DOHH2 (cell line): Measurements from ENCODE around the gene RPS2.

Experiments
- H3F3A ChIP-seq: fragments of 200-600 bp; sonication (generic), shearing (Covaris generic); 2 replicates; pipeline ENCODE4 v1.6.0; 2016; ENCODE audit warnings: antibody characterized with exemption, mild to moderate bottlenecking; ENCODE audit not compliant: control insufficient read depth, insufficient read depth
- H3K27ac ChIP-seq: fragments of 200-600 bp; sonication (generic); 2 replicates; pipeline ENCODE4 v1.5.1; 2014; ENCODE audit warnings: low read depth, mild to moderate bottlenecking, low read length, moderate library complexity
- H3K27me3 ChIP-seq: fragments of 200-600 bp; sonication (generic); 2 replicates; pipeline ENCODE4 v1.6.1; 2014; ENCODE audit warnings: mild to moderate bottlenecking, low read length, mixed read lengths; ENCODE audit not compliant: control insufficient read depth
- H3K36me3 ChIP-seq: fragments of 200-600 bp; sonication (generic); 2 replicates; pipeline ENCODE4 v1.6.1; 2014; ENCODE audit warnings: mild to moderate bottlenecking, low read length, moderate library complexity, mixed read lengths; ENCODE audit not compliant: control insufficient read depth
- H3K4me1 ChIP-seq: fragments of 200-600 bp; sonication (generic); 2 replicates; pipeline ENCODE4 v1.6.1; 2014; ENCODE audit warnings: mild to moderate bottlenecking, low read length, mixed read lengths; ENCODE audit not compliant: control insufficient read depth
- H3K4me2 ChIP-seq: fragments of 200-600 bp; sonication (generic); 2 replicates; pipeline ENCODE4 v1.6.0; 2014; ENCODE audit warnings: mild to moderate bottlenecking, low read length, moderate library complexity
- H3K4me3 ChIP-seq: fragments of 200-600 bp; sonication (generic); 2 replicates; pipeline ENCODE4 v1.5.1; 2014; ENCODE audit warnings: mild to moderate bottlenecking, low read length, mixed read lengths
- H3K79me2 ChIP-seq: fragments of 200-600 bp; sonication (generic); 2 replicates; pipeline ENCODE4 v1.6.1; 2014; ENCODE audit warnings: mild to moderate bottlenecking, low read length, mixed read lengths; ENCODE audit not compliant: control insufficient read depth
- H3K9me2 ChIP-seq: fragments of 200-600 bp; sonication (generic); replicated peaks from 2 replicates; pipeline ENCODE4 v1.6.1; 2014; ENCODE audit warnings: mild to moderate bottlenecking, low read length, mixed read lengths; ENCODE audit not compliant: control insufficient read depth
- H3K9me3 ChIP-seq: fragments of 200-600 bp; sonication (generic); 2 replicates; pipeline ENCODE4 v1.6.1; 2014; ENCODE audit warnings: antibody characterized with exemption, low read length, mixed read lengths; ENCODE audit not compliant: control insufficient read depth, insufficient read depth
- H4K20me1 ChIP-seq: fragments of 200-600 bp; sonication (generic); 2 replicates; pipeline ENCODE4 v1.6.0; 2014; ENCODE audit warnings: low read depth, mild to moderate bottlenecking, antibody characterized with exemption, low read length, moderate library complexity; ENCODE audit not compliant: control insufficient read depth, insufficient read depth
- EZH2phosphoT487 ChIP-seq: fragments of 200-600 bp; sonication (generic); IDR thresholded peaks from 2 replicates; pipeline ENCODE4 v1.6.1; 2017; ENCODE audit warnings: borderline replicate concordance, mild to moderate bottlenecking, antibody characterized with exemption, low read length, moderate library complexity, mixed read lengths
- TF ChIP-seq, protein P1 (sequence below): fragments of 200-600 bp; sonication (generic); IDR thresholded peaks from one replicate; pipeline ENCODE4 v1.5.1; 2014; ENCODE audit warnings: antibody characterized with exemption, mild to moderate bottlenecking, low read depth, low read length; ENCODE audit not compliant: poor library complexity, severe bottlenecking

RPS2 gene

GRCh38 chr16:1942810-1943726 lies 21.6 kb downstream of the RPS2 start, which contains the start of gene MSRB1:
TSS of gene MSRB1 (minus strand) at chr16:1943199. CDS start at chr16:1943156, 43 bp downstream.
- no peaks in the 10 kb centered on the region for H3K79me2 ChIP-seq
- no peak within 1 kb of the TSS for H3K27ac ChIP-seq
- no peaks in the 10 kb centered on the region for H3K36me3 ChIP-seq
- no peaks in the 10 kb centered on the region for H3F3A ChIP-seq
- H3K4me1 ChIP-seq: peaks cover 20% of the 10 kb centered on the region
- H3K4me2 ChIP-seq: peak within 1 kb of the TSS; percentile 84
- H3K27me3 ChIP-seq: no peaks in the 10 kb centered on the region
- no peaks in the 10 kb centered on the region for H3K9me2 ChIP-seq
- no peaks in the 10 kb centered on the region for H4K20me1 ChIP-seq
- peak within 1 kb of the TSS; percentile 76 for H3K4me3 ChIP-seq
- no peaks in the 10 kb centered on the region for H3K9me3 ChIP-seq
- no peak for TF ChIP-seq EZH2phosphoT487
- TF ChIP-seq, protein P1, sequence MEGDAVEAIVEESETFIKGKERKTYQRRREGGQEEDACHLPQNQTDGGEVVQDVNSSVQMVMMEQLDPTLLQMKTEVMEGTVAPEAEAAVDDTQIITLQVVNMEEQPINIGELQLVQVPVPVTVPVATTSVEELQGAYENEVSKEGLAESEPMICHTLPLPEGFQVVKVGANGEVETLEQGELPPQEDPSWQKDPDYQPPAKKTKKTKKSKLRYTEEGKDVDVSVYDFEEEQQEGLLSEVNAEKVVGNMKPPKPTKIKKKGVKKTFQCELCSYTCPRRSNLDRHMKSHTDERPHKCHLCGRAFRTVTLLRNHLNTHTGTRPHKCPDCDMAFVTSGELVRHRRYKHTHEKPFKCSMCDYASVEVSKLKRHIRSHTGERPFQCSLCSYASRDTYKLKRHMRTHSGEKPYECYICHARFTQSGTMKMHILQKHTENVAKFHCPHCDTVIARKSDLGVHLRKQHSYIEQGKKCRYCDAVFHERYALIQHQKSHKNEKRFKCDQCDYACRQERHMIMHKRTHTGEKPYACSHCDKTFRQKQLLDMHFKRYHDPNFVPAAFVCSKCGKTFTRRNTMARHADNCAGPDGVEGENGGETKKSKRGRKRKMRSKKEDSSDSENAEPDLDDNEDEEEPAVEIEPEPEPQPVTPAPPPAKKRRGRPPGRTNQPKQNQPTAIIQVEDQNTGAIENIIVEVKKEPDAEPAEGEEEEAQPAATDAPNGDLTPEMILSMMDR: no peak

DNA sequence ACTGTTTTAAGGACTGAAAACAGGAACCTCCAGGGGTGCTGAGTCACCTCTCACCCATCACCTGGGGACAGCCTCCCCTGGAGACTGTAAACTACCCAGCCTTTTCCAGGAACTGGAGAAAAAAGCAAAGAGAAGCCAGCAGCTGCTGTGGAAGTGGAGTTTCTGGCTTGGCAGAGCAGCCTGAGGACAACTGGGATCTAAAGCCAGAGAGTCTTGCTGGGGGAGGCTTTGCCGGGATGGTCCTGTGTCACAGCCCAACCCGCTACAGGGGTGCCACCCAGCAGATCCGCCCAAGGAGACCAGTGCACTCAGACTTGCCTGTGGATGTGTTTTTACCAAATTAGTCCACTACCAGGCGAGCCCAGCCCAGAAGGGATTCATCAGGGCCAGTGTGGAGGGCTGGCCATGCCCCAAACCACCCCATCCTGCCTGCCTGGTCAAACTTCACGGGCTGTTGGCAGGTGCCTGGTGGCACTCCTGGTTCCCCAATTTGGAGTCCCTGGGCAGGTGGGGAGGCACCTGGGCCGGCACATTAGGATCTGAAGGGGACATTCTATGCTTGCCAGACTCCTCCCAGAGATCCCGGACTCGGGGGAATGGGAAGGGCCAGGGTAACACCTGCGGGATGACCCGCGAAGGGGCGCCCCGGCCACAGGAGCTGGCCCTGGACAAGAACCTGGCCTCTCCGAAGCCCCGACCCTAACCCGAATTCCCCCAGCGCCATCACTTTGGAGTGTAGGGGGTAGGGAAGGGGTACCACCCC lies 22.4 kb downstream of the RPS2 start:
- H3K4me1 ChIP-seq: peaks cover 20% of the 10 kb centered on the region
- H3F3A ChIP-seq: no peaks in the 10 kb centered on the region
- H3K27me3 ChIP-seq: no peaks in the 10 kb centered on the region
- H3K9me3 ChIP-seq: no peaks in the 10 kb centered on the region
- H4K20me1 ChIP-seq: no peaks in the 10 kb centered on the region
- no peaks in the 10 kb centered on the region for H3K9me2 ChIP-seq
- H3K4me3 ChIP-seq: peak overlapping the region; percentile 76
- no peaks in the 10 kb centered on the region for H3K79me2 ChIP-seq
- TF ChIP-seq, protein P1: no peak
- no peak for TF ChIP-seq EZH2phosphoT487
- no peak overlapping the region for H3K27ac ChIP-seq
- H3K36me3 ChIP-seq: no peaks in the 10 kb centered on the region
- peak overlapping the region; percentile 84 for H3K4me2 ChIP-seq

DNA sequence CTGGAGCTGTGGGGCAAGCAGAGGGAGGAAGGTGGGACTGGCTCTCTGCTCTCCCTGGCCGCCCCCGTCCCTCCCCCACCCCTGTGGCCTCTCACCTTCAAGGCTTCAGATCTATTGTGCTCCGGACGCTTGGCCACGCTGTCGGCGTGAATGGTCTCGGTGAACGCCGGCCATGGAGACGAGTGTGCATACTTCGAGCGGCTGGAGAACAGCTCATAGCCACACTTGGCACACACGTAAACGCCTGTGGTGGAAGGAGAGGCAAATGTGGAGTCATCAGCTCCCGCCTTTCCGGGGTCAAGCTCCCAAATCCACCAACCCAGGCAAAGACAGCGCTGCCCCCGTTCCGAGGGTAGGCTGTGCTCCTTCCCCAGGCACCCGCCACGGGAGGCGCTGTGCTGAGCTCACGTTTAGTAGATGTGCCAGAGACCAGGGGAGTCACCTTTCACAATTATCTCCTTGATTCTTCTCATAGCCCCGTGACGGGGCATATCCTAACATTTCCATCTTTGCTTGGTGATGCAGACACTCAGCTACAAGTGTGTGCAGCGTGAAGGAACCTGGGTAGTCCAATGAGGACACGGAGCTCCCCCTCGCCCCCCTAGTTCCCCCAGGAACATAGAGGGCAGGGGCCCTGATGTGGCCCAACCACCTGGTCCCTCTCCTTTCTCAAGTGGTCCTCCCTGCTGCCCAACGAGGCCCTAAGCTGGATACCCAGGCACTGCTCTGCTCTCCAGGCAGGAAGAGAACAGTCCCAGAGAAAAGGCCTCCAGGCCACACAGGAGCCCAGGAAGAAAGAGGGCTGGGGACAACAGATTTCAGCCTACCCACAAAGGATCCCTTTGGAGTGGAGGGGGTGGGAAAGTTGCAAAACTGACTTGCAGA lies 23.2 kb downstream of the RPS2 start:
- H3K36me3 ChIP-seq: no peaks in the 10 kb centered on the region
- peak overlapping the region; percentile 76; the same call in 1 of the 2 replicates for H3K4me3 ChIP-seq
- no peaks in the 10 kb centered on the region for H3K27me3 ChIP-seq
- H3K79me2 ChIP-seq: no peaks in the 10 kb centered on the region
- H3F3A ChIP-seq: no peaks in the 10 kb centered on the region
- peaks cover 20% of the 10 kb centered on the region for H3K4me1 ChIP-seq
- H3K9me3 ChIP-seq: no peaks in the 10 kb centered on the region
- H3K27ac ChIP-seq: no peak overlapping the region
- H4K20me1 ChIP-seq: no peaks in the 10 kb centered on the region
- H3K4me2 ChIP-seq: peak overlapping the region; percentile 84; the same call in 1 of the 2 replicates
- TF ChIP-seq EZH2phosphoT487: no peak
- TF ChIP-seq, protein P1: no peak
- H3K9me2 ChIP-seq: no peaks in the 10 kb centered on the region
